H9 (cell line): ENCODE measurements around the gene PLCH1. TPM values are rescaled to one million over a fixed set of nuclear protein-coding genes. Genes with fewer than 3 reads are reported as not detected.

Experiments used
- DNase-seq: peaks from one replicate; pipeline ENCODE4 v3.0.0-alpha.2; 2017
- H2AFZ ChIP-seq: one replicate; pipeline ENCODE4 v1.6.1; 2013; ENCODE audit warnings: mild to moderate bottlenecking, low read length, control low read depth, moderate library complexity
- H2AK5ac ChIP-seq: 2 replicates; pipeline ENCODE4 v1.6.1; 2013; ENCODE audit warnings: low read length, control low read depth, mixed read lengths; ENCODE audit not compliant: insufficient read length
- H2BK120ac ChIP-seq: one replicate; pipeline ENCODE4 v1.6.1; 2013; ENCODE audit warnings: low read depth, mild to moderate bottlenecking, low read length, control low read depth, inconsistent platforms; ENCODE audit not compliant: poor library complexity, severe bottlenecking
- H2BK12ac ChIP-seq: 2 replicates; pipeline ENCODE4 v1.6.1; 2013; ENCODE audit warnings: low read length, control low read depth, mixed read lengths, low read depth; ENCODE audit not compliant: insufficient read length
- H2BK15ac ChIP-seq: 2 replicates; pipeline ENCODE4 v1.6.1; 2013; ENCODE audit warnings: low read depth, low read length, control low read depth
- H2BK20ac ChIP-seq: one replicate; pipeline ENCODE4 v1.6.1; 2013; ENCODE audit warnings: low read depth, mild to moderate bottlenecking, low read length, control low read depth, inconsistent platforms; ENCODE audit not compliant: poor library complexity, severe bottlenecking
- H2BK5ac ChIP-seq: 2 replicates; pipeline ENCODE4 v1.6.1; 2013; ENCODE audit warnings: low read length, control low read depth, mixed read lengths; ENCODE audit not compliant: insufficient read length
- H3K14ac ChIP-seq: 2 replicates; pipeline ENCODE4 v1.6.1; 2013; ENCODE audit warnings: low read length, control low read depth; ENCODE audit not compliant: insufficient read depth
- H3K18ac ChIP-seq: 2 replicates; pipeline ENCODE4 v1.6.1; 2013; ENCODE audit warnings: low read depth, mild to moderate bottlenecking, mixed read lengths, low read length, control low read depth; ENCODE audit not compliant: insufficient read length
- H3K23ac ChIP-seq: 2 replicates; pipeline ENCODE4 v1.6.1; 2013; ENCODE audit warnings: low read length, control low read depth, mixed read lengths, low read depth; ENCODE audit not compliant: insufficient read length
- H3K23me2 ChIP-seq: 2 replicates; pipeline ENCODE4 v1.6.1; 2013; ENCODE audit warnings: low read depth, mild to moderate bottlenecking, mixed read lengths, low read length, control low read depth; ENCODE audit not compliant: insufficient read length, poor library complexity, severe bottlenecking
- H3K27ac ChIP-seq: 2 replicates; pipeline ENCODE4 v1.5.1; 2013; ENCODE audit warnings: low read length, control low read depth, mixed read lengths, low read depth; ENCODE audit not compliant: insufficient read length
- H3K27me3 ChIP-seq: 2 replicates; pipeline ENCODE4 v1.6.1; 2013; ENCODE audit warnings: low read length, control low read depth, inconsistent platforms; ENCODE audit not compliant: insufficient read depth
- H3K4ac ChIP-seq: 2 replicates; pipeline ENCODE4 v1.6.1; 2013; ENCODE audit warnings: low read depth, mild to moderate bottlenecking, control low read depth, inconsistent platforms, low read length, moderate library complexity
- H3K4me1 ChIP-seq: 2 replicates; pipeline ENCODE4 v1.6.1; 2013; ENCODE audit warnings: low read length, control low read depth, inconsistent platforms; ENCODE audit not compliant: insufficient read depth
- H3K4me2 ChIP-seq: 2 replicates; pipeline ENCODE4 v1.6.1; 2013; ENCODE audit warnings: low read length, control low read depth, mixed read lengths; ENCODE audit not compliant: insufficient read length, insufficient read depth
- H3K56ac ChIP-seq: 2 replicates; pipeline ENCODE4 v1.6.1; 2013; ENCODE audit warnings: low read depth, mild to moderate bottlenecking, mixed read lengths, low read length, control low read depth; ENCODE audit not compliant: insufficient read length
- H3K79me1 ChIP-seq: 2 replicates; pipeline ENCODE4 v1.6.1; 2013; ENCODE audit warnings: low read depth, mild to moderate bottlenecking, moderate library complexity, low read length, control low read depth, inconsistent platforms; ENCODE audit not compliant: insufficient read depth, poor library complexity, severe bottlenecking
- H3K79me2 ChIP-seq: 2 replicates; pipeline ENCODE4 v1.6.1; 2013; ENCODE audit warnings: low read length, control low read depth, inconsistent platforms; ENCODE audit not compliant: insufficient read depth
- H3K9ac ChIP-seq: 2 replicates; pipeline ENCODE4 v1.6.1; 2013; ENCODE audit warnings: low read length, control low read depth, mixed read lengths; ENCODE audit not compliant: insufficient read length; ENCODE audit errors: extremely low read depth
- H3K9me3 ChIP-seq: one replicate; pipeline ENCODE4 v1.6.1; 2013; ENCODE audit warnings: low read depth, low read length, inconsistent platforms; ENCODE audit not compliant: control insufficient read depth
- H3T11ph ChIP-seq: one replicate; pipeline ENCODE4 v1.6.1; 2013; ENCODE audit warnings: mild to moderate bottlenecking, low read length, control low read depth, inconsistent platforms
- H4K20me1 ChIP-seq: one replicate; pipeline ENCODE4 v1.6.1; 2013; ENCODE audit not compliant: control insufficient read depth, insufficient read length, insufficient read depth
- H4K5ac ChIP-seq: 2 replicates; pipeline ENCODE4 v1.6.1; 2013; ENCODE audit warnings: low read depth, mild to moderate bottlenecking, mixed read lengths, low read length, control low read depth; ENCODE audit not compliant: insufficient read length
- H4K8ac ChIP-seq: replicated peaks from 2 replicates; pipeline ENCODE4 v1.6.1; 2013; ENCODE audit warnings: low read length, control low read depth, mixed read lengths, low read depth; ENCODE audit not compliant: insufficient read length
- H4K91ac ChIP-seq: 2 replicates; pipeline ENCODE4 v1.6.1; 2013; ENCODE audit warnings: low read depth, mild to moderate bottlenecking, moderate library complexity, mixed read lengths, low read length, control low read depth; ENCODE audit not compliant: insufficient read length
- H3K27ac Mint-ChIP-seq, 3 experiments: 2 replicates in 2 of 3; 3 replicates in 1 of 3; pipeline ENCODE4 v1.8.0; 2020 to 2021; ENCODE audit warnings: mixed read lengths in 3 of 3, mild to moderate bottlenecking in 1 of 3, moderate library complexity in 1 of 3
- H3K27me3 Mint-ChIP-seq: 2 replicates; pipeline ENCODE4 v1.8.0; 2021; ENCODE audit warnings: low read depth, mild to moderate bottlenecking, moderate library complexity, mixed read lengths
- H3K36me3 Mint-ChIP-seq, 3 experiments: 2 replicates in 2 of 3; 3 replicates in 1 of 3; pipeline ENCODE4 v1.8.0; 2020 to 2021; ENCODE audit warnings: low read depth in 3 of 3, mixed read lengths in 3 of 3; ENCODE audit not compliant: insufficient read depth in 1 of 3
- H3K4me1 Mint-ChIP-seq, 2 experiments: 2 replicates each; pipeline ENCODE4 v1.8.0; 2020; ENCODE audit warnings: mixed read lengths in 2 of 2
- H3K4me3 Mint-ChIP-seq, 2 experiments: 2 replicates in 1 of 2; 3 replicates in 1 of 2; pipeline ENCODE4 v1.8.0; 2020 to 2021; ENCODE audit warnings: mild to moderate bottlenecking in 2 of 2, mixed read lengths in 2 of 2, moderate library complexity in 1 of 2
- H3K9me3 Mint-ChIP-seq, 2 experiments: 2 replicates in 1 of 2; 3 replicates in 1 of 2; pipeline ENCODE4 v1.8.0; 2020; ENCODE audit warnings: mild to moderate bottlenecking in 2 of 2, mixed read lengths in 2 of 2, moderate library complexity in 1 of 2
- CTCF ChIP-seq: fragments of 200-600 bp; sonication (generic); conservative IDR thresholded peaks from 3 replicates; pipeline ENCODE4 v1.8.0; 2021; ENCODE audit warnings: antibody characterized with exemption, mild to moderate bottlenecking
- WGBS: extraction: QIAGEN DNeasy Blood & Tissue Kit; methylation state at CpG from one replicate; pipeline ENCODE4 v1.1.7; 2013; ENCODE audit warnings: missing lambda C conversion rate, low lambda C conversion rate, mixed read lengths; ENCODE audit not compliant: insufficient read length; ENCODE audit errors: extremely low coverage; 5-methylcytosine and 5-hydroxymethylcytosine counted together
- total RNA-seq: library from RNA; stranded (reverse); gene quantifications from 2 replicates; pipeline ENCODE4 v1.2.1, GENCODE V29; 2021

The PLCH1 gene
- total RNA-seq, 1 experiment from 2014 or later, result 19.0 TPM

- no peak overlapping the region for H3K14ac ChIP-seq
- no peak overlapping the region for H4K8ac ChIP-seq
- H3K4me1 ChIP-seq, result peaks cover 10% of the 10 kb centered on the region; the same call in 1 of the 2 replicates
- no peak overlapping the region for H2BK15ac ChIP-seq
- H2BK5ac ChIP-seq, result no peak overlapping the region
- Mint-ChIP-seq H3K36me3 (peaks cover 5 to 11% (median 7%) of the 10 kb centered on the region in 3 experiments; a peak in 4 of 7 replicates), H3K27me3 (no peaks in the 10 kb centered on the region), H3K9me3 (no peaks in the 10 kb centered on the region), H3K27ac (no peak overlapping the region; a peak in 1 of 7 replicates), H3K4me3 (no peak overlapping the region), H3K4me1 (peaks cover 19 to 20% of the 10 kb centered on the region in 2 experiments)
- H2AK5ac ChIP-seq, result no peak overlapping the region
- no peaks in the 10 kb centered on the region for H3K79me2 ChIP-seq
- no peak overlapping the region for H2BK20ac ChIP-seq
- no peak overlapping the region for H2AFZ ChIP-seq
- no peaks in the 10 kb centered on the region for H3K23me2 ChIP-seq
- H2BK120ac ChIP-seq, result no peak overlapping the region
- H3K27me3 ChIP-seq, result no peaks in the 10 kb centered on the region
- no CpG with 5 or more reads among the region's 4 CpGs for WGBS
- H3T11ph ChIP-seq, result no peak overlapping the region
- H3K9ac ChIP-seq, result no peak overlapping the region
- H3K4ac ChIP-seq, result no peak overlapping the region
- no peak for DNase-seq
- no peaks in the 10 kb centered on the region for H3K79me1 ChIP-seq
- no peak overlapping the region for H2BK12ac ChIP-seq
- no peak overlapping the region for H3K56ac ChIP-seq
- no peaks in the 10 kb centered on the region for H4K20me1 ChIP-seq
- H3K18ac ChIP-seq, result no peak overlapping the region
- no peak overlapping the region for H3K27ac ChIP-seq
- no peak overlapping the region for H3K23ac ChIP-seq
- no peak overlapping the region for H4K5ac ChIP-seq
- no peak for TF ChIP-seq CTCF
- no peak overlapping the region for H3K4me2 ChIP-seq
- H4K91ac ChIP-seq, result no peak overlapping the region
- H3K9me3 ChIP-seq, result no peaks in the 10 kb centered on the region
These were observed 101.2 kb downstream of the PLCH1 start for GRCh38 chr3:155643581-155644165.
